HepG2 (cell line): ENCODE results near the gene FBXO5. TPM values are rescaled to one million over a fixed set of nuclear protein-coding genes. Genes with fewer than 3 reads are reported as not detected.

Experiments used
- ASH2L ChIP-seq: fragments of 300-600, 200-600 bp; sonication (generic); IDR thresholded peaks from 2 replicates; pipeline ENCODE4 v1.7.0; 2017; ENCODE audit warnings: low read depth, mild to moderate bottlenecking, moderate library complexity, mixed read lengths, low read length; ENCODE audit not compliant: insufficient read length
- ATF4 ChIP-seq, 2 experiments: fragments of 450-650 bp in 1 of 2; sonication (generic) in 1 of 2; formaldehyde crosslinking; IDR thresholded peaks; 2 replicates each; pipeline versions ENCODE4 v1.5.0 to v1.8.0; 2020 to 2022; ENCODE audit warnings: mild to moderate bottlenecking in 1 of 2, missing genetic modification reagents in 1 of 2
- BCL6 ChIP-seq: IDR thresholded peaks from 2 replicates; pipeline ENCODE4 v1.6.1; 2016; ENCODE audit warnings: missing genetic modification reagents, missing compliant biosample characterization
- EP300 ChIP-seq, 3 experiments: sonication (generic) in 1 of 3; formaldehyde crosslinking in 1 of 3; IDR thresholded peaks; 2 replicates each; pipeline versions ENCODE4 v1.5.1 to v1.6.1; 2011 to 2020; ENCODE audit warnings: low read depth in 2 of 3, low read length in 2 of 3, borderline replicate concordance in 1 of 3, improper control_type of control experiment in 1 of 3, mild to moderate bottlenecking in 1 of 3, missing genetic modification reagents in 1 of 3, moderate library complexity in 1 of 3
- FIP1L1 ChIP-seq: fragments of 200-400 bp; formaldehyde crosslinking; IDR thresholded peaks from 2 replicates; pipeline ENCODE4 v1.6.1; 2018; ENCODE audit warnings: low read depth, mild to moderate bottlenecking, low read length, moderate library complexity, borderline replicate concordance; ENCODE audit not compliant: insufficient read depth
- FUBP1 ChIP-seq: sonication (generic); formaldehyde crosslinking; IDR thresholded peaks from 2 replicates; pipeline ENCODE4 v1.5.1; 2020; ENCODE audit warnings: missing genetic modification reagents, mild to moderate bottlenecking, borderline replicate concordance
- KAT7 ChIP-seq: IDR thresholded peaks from 2 replicates; pipeline ENCODE4 v1.6.1; 2018; ENCODE audit warnings: borderline replicate concordance, missing compliant biosample characterization
- MAFK ChIP-seq, 2 experiments: IDR thresholded peaks in 1 of 2; conservative IDR thresholded peaks in 1 of 2; 2 replicates each; pipeline ENCODE4 v1.6.1; 2011; ENCODE audit warnings: improper control_type of control experiment in 2 of 2, low read length in 2 of 2
- NFKB2 ChIP-seq: sonication (generic); formaldehyde crosslinking; IDR thresholded peaks from 2 replicates; pipeline ENCODE4 v1.4.0; 2020; ENCODE audit warnings: missing genetic modification reagents, borderline replicate concordance
- SRSF1 ChIP-seq: fragments of 200-400 bp; formaldehyde crosslinking; optimal IDR thresholded peaks from 2 replicates; pipeline ENCODE3; 2017; ENCODE audit warnings: mild to moderate bottlenecking, low read depth, low read length, moderate library complexity
- TCF7L2 ChIP-seq: IDR thresholded peaks from 2 replicates; pipeline ENCODE4 v1.6.1; 2011; ENCODE audit warnings: mild to moderate bottlenecking, low read depth, low read length, moderate library complexity
- TFAP4 ChIP-seq: sonication (generic); IDR thresholded peaks from 2 replicates; pipeline ENCODE4 v1.6.1; 2016; ENCODE audit warnings: low read depth, borderline replicate concordance
- ZNF24 ChIP-seq: fragments of 450-650 bp; IDR thresholded peaks from 2 replicates; pipeline ENCODE4 v1.6.1; 2017; ENCODE audit warnings: antibody characterized with exemption, mild to moderate bottlenecking
- ZNF274 ChIP-seq: sonication (generic); formaldehyde crosslinking; IDR thresholded peaks from 2 replicates; pipeline ENCODE4 v1.5.1; 2020; ENCODE audit warnings: mild to moderate bottlenecking, missing genetic modification reagents
- ZNF451 ChIP-seq: sonication (generic); formaldehyde crosslinking; IDR thresholded peaks from 2 replicates; pipeline ENCODE4 v1.5.0; 2020; ENCODE audit warnings: mild to moderate bottlenecking, missing genetic modification reagents
- ZNF703 ChIP-seq: sonication (generic); formaldehyde crosslinking; IDR thresholded peaks from 2 replicates; pipeline ENCODE4 v1.5.1; 2020; ENCODE audit warnings: missing genetic modification reagents, mild to moderate bottlenecking, moderate library complexity, borderline replicate concordance
- polyA plus RNA-seq, 8 experiments: library from polyadenylated mRNA; depleted of rRNA in 3 of 8; stranded (reverse) in 7 of 8; unstranded in 1 of 8; fragments of >200 nt; fragmentation: Illumina TruSeq in 4 of 8; extraction: Trizol in 4 of 8; gene quantifications; 2 replicates each; pipeline versions ENCODE4 v1.2.1 to v1.2.3, GENCODE V29; 2011 to 2016; ENCODE audit warnings: low read depth in 4 of 8, missing spikeins in 1 of 8, mixed read lengths in 1 of 8; ENCODE audit not compliant: insufficient read depth in 1 of 8
- total RNA-seq, 5 experiments: library from RNA; depleted of rRNA; stranded (reverse); fragments of >200 nt; fragmentation: Illumina TruSeq; extraction: Trizol; gene quantifications; 2 replicates each; pipeline ENCODE4 v1.2.3, GENCODE V29; 2016; ENCODE audit warnings: low read depth in 1 of 5
- TF ChIP-seq, protein P1 (sequence below): sonication (generic); formaldehyde crosslinking; IDR thresholded peaks from 2 replicates; pipeline ENCODE4 v1.4.0; 2020; ENCODE audit warnings: missing genetic modification reagents
- TF ChIP-seq, protein P2 (sequence below): sonication (generic); formaldehyde crosslinking; conservative IDR thresholded peaks from 2 replicates; pipeline ENCODE4 v1.8.0; 2022; ENCODE audit warnings: low read depth, missing genetic modification reagents
- TF ChIP-seq, protein P3 (sequence below): sonication (generic); formaldehyde crosslinking; IDR thresholded peaks from 2 replicates; pipeline ENCODE4 v1.4.0; 2020; ENCODE audit warnings: missing genetic modification reagents

Gene FBXO5
- total and polyA plus RNA-seq, 2 of the 13 experiments (the other 11 are each of a cell fraction or from before 2014, with no cell fraction given), result 15.8 to 41.5 TPM

DNA sequence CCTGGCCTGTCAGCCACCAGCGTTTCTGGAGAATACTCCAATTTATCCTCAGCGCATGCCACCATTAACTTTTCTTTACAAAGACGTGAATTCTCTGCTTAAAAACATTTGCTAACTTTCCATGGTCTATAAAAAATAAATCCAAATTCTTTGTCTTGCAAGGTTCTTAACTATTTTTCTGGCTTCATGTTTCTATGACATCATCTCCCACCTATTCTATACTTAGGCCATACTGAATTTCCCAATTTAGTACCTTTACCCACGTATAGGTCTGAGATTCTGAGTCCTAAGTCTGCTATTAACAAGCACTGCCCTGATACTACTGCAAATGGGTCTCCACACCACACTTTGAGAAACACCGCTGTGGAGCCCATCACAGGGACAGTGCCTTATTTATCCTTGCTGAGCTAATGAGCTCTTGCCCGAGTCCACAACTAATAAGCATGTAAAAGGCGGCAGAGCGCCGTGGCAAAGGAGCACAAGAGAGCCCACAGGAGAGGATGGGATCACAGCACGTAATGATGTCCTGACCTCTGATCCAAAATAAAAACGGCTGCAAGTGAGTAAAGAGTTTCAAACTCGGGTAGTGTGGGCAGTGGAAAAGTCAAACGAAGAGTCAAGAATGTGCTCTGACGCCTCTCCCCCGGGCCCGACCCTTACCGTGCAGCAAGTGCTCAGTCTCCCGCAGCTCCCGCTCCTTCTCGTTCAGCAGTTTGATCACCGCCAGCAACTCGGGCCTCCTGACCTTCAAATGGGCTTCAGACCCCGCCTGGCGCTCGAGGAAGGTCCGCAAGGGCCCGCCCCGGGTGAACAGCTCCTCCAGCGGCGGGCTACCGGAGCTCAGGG, 19.1 kb upstream of the FBXO5 start (continued):
- TF ChIP-seq TFAP4 (no peak), MAFK (conservative IDR thresholded peaks at IDR 0.05 in 1 of 2, IDR thresholded peaks at IDR 0.05 in 1 of 2; ENCODE audit: low read length in 2 of 2) (no peak), NFKB2 (CRISPR knock-in tag) (no peak), ASH2L (peak; percentile 69), EP300 (IDR thresholded peaks at IDR 0.05; ENCODE audit: low read depth in 2 of 2, low read length in 2 of 2) (no peak), EP300 (CRISPR knock-in tag; IDR thresholded peaks at IDR 0.05; ENCODE audit: borderline replicate concordance) (no peak), TCF7L2 (no peak), BCL6 (CRISPR knock-in tag) (no peak), SRSF1 (peak; percentile 20), ATF4 (CRISPR knock-in tag; IDR thresholded peaks at IDR 0.05) (no peak), ZNF703 (CRISPR knock-in tag) (no peak), ZNF274 (0 out of 2 replicates have a peak, but pooled peaks have one; percentile 22), KAT7 (CRISPR knock-in tag) (peak; percentile 15; the same call in 1 of the 2 replicates), ZNF451 (CRISPR knock-in tag) (no peak), FIP1L1 (0 out of 2 replicates have a peak, but pooled peaks have one; percentile 24), ZNF24 (no peak), FUBP1 (peak; percentile 78; the same call in 1 of the 2 replicates)
- TF ChIP-seq, protein P1, sequence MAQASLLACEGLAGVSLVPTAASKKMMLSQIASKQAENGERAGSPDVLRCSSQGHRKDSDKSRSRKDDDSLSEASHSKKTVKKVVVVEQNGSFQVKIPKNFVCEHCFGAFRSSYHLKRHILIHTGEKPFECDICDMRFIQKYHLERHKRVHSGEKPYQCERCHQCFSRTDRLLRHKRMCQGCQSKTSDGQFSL (CRISPR knock-in tag), result no peak
- TF ChIP-seq, protein P2, sequence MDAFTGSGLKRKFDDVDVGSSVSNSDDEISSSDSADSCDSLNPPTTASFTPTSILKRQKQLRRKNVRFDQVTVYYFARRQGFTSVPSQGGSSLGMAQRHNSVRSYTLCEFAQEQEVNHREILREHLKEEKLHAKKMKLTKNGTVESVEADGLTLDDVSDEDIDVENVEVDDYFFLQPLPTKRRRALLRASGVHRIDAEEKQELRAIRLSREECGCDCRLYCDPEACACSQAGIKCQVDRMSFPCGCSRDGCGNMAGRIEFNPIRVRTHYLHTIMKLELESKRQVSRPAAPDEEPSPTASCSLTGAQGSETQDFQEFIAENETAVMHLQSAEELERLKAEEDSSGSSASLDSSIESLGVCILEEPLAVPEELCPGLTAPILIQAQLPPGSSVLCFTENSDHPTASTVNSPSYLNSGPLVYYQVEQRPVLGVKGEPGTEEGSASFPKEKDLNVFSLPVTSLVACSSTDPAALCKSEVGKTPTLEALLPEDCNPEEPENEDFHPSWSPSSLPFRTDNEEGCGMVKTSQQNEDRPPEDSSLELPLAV, result no peak
- TF ChIP-seq, protein P3, sequence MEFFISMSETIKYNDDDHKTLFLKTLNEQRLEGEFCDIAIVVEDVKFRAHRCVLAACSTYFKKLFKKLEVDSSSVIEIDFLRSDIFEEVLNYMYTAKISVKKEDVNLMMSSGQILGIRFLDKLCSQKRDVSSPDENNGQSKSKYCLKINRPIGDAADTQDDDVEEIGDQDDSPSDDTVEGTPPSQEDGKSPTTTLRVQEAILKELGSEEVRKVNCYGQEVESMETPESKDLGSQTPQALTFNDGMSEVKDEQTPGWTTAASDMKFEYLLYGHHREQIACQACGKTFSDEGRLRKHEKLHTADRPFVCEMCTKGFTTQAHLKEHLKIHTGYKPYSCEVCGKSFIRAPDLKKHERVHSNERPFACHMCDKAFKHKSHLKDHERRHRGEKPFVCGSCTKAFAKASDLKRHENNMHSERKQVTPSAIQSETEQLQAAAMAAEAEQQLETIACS (CRISPR knock-in tag), result no peak
